K562 (cell line): ENCODE results near the gene ID1. TPM values are rescaled to one million over a fixed set of nuclear protein-coding genes. Genes with fewer than 3 reads are reported as not detected.
A peak's percentile ranks its signal among the peaks of the same experiment; 100 is the strongest.

Experiments
- FOSL1 ChIP-seq: fragments of 200-800 bp; sonication (Bioruptor generic); conservative IDR thresholded peaks from 2 replicates; pipeline ENCODE4 v1.6.1; 2016; ENCODE audit warnings: missing genetic modification characterization, missing compliant biosample characterization
- GATAD2A ChIP-seq: fragments of 450-650 bp; IDR thresholded peaks from 2 replicates; pipeline ENCODE4 v1.6.1; 2017
- HNRNPH1 ChIP-seq: fragments of 200-400 bp; formaldehyde crosslinking; optimal IDR thresholded peaks from 2 replicates; pipeline ENCODE3; 2017; ENCODE audit warnings: low read depth, mild to moderate bottlenecking, low read length, moderate library complexity
- JUNB ChIP-seq: fragments of 450-650 bp; formaldehyde crosslinking; conservative IDR thresholded peaks from 2 replicates; pipeline ENCODE4 v1.4.0; 2020; ENCODE audit warnings: mild to moderate bottlenecking
- KLF13 ChIP-seq: fragments of 450-650 bp; IDR thresholded peaks from 2 replicates; pipeline ENCODE4 v1.6.1; 2016; ENCODE audit warnings: missing genetic modification characterization, low read depth, mild to moderate bottlenecking, missing compliant biosample characterization, moderate library complexity, borderline replicate concordance
- TEAD1 ChIP-seq, 2 experiments: fragments of 450-650 bp in 1 of 2; sonication (generic) in 1 of 2; formaldehyde crosslinking; IDR thresholded peaks; 2 replicates each; pipeline versions ENCODE4 v1.4.0 to v1.8.0; 2020 to 2022; ENCODE audit warnings: mild to moderate bottlenecking in 2 of 2, missing genetic modification reagents in 1 of 2
- ZNF311 ChIP-seq: fragments of 250-450 bp; sonication (Bioruptor Pico); IDR thresholded peaks from 2 replicates; pipeline ENCODE4 v1.4.0; 2020; ENCODE audit warnings: mild to moderate bottlenecking, moderate library complexity
- ZNF644 ChIP-seq: fragments of 200-800 bp; sonication (Bioruptor generic); IDR thresholded peaks from 2 replicates; pipeline ENCODE4 v1.6.1; 2016; ENCODE audit warnings: low read depth, missing genetic modification characterization, missing compliant biosample characterization
- ZNF77 ChIP-seq: fragments of 250-450 bp; sonication (Bioruptor Pico); IDR thresholded peaks from 2 replicates; pipeline ENCODE4 v1.5.0; 2020
- ZSCAN32 ChIP-seq: fragments of 450-650 bp; formaldehyde crosslinking; IDR thresholded peaks from 2 replicates; pipeline ENCODE4 v1.4.0; 2020; ENCODE audit warnings: mild to moderate bottlenecking, moderate library complexity
- polyA plus RNA-seq, 8 experiments: library from polyadenylated mRNA; depleted of rRNA in 4 of 8; stranded (reverse) in 5 of 8; unstranded in 3 of 8; fragments of >200 nt; fragmentation: Nextera tagmentation in 2 of 8; fragmentation: Illumina TruSeq in 1 of 8; extraction: Ambion mirVana in 2 of 8; extraction: Trizol in 1 of 8; gene quantifications; 2 replicates each; pipeline versions ENCODE4 v1.2.1 to v1.2.3, GENCODE V29; 2011 to 2014; ENCODE audit warnings: inconsistent platforms in 1 of 8, missing spikeins in 1 of 8
- total RNA-seq, 7 experiments: library from RNA; depleted of rRNA in 6 of 7; stranded (reverse); fragments of >200 nt in 6 of 7; fragmentation: Illumina TruSeq in 2 of 7; extraction: Trizol in 2 of 7; gene quantifications; 2 replicates each; pipeline versions ENCODE4 v1.2.1 to v1.2.3, GENCODE V29; 2011 to 2021; ENCODE audit warnings: low replicate concordance in 1 of 7
- TF ChIP-seq, protein P1 (sequence below), 2 experiments: fragments of 450-650 bp in 1 of 2; IDR thresholded peaks; 2 replicates each; pipeline ENCODE4 v1.6.1; 2011 to 2017; ENCODE audit warnings: low read depth in 2 of 2, antibody characterized with exemption in 1 of 2, borderline replicate concordance in 1 of 2, low read length in 1 of 2, mild to moderate bottlenecking in 1 of 2, mixed read lengths in 1 of 2; ENCODE audit not compliant: control insufficient read depth in 1 of 2
- TF ChIP-seq, protein P2 (sequence below): fragments of 450-650 bp; IDR thresholded peaks from 2 replicates; pipeline ENCODE4 v1.6.1; 2016; ENCODE audit warnings: mild to moderate bottlenecking, moderate library complexity

ID1 gene
- total and polyA plus RNA-seq, 9 of the 15 experiments (the other 6 are each of a cell fraction or from before 2014, with no cell fraction given), result 1.4 to 358 (median 65.0) TPM

DNA sequence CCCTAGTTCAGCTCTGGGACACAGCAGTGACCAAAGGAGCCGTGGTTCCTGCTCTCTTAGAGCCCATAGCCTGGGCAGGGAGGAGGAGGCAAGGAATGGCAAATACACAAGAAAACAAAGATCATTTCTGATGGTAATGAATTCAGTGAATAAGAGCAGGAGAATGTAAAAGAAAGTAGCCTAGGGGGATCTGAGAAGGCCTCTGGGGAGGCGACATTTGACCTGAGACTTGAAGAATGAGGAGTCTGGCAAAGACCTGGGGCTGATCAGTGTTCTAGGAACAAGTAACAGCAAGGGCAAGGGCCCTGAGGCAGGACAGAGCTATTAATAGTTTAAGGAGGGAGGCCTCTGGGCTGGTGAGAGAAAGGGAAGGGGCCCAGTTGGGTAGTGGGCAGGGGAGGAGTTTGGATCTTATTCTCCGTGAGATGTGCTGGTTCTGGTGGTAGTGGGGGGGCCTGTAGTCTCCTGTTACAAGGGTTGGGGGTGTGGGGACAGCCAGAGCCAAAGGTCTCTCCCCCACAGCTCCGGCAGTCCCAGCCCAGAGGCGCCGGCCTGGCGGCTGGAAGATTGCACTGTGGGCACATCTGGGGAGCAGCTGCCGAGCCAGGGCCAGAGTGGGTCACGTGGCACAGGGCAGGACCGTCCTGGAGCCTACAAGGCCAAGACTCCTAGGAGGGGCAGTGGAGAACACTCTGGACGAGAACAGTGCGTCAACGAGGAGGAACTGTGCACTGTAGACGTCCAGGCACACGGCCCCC lies 9.3 kb upstream of the ID1 start (continued):
- TF ChIP-seq, protein P1, sequence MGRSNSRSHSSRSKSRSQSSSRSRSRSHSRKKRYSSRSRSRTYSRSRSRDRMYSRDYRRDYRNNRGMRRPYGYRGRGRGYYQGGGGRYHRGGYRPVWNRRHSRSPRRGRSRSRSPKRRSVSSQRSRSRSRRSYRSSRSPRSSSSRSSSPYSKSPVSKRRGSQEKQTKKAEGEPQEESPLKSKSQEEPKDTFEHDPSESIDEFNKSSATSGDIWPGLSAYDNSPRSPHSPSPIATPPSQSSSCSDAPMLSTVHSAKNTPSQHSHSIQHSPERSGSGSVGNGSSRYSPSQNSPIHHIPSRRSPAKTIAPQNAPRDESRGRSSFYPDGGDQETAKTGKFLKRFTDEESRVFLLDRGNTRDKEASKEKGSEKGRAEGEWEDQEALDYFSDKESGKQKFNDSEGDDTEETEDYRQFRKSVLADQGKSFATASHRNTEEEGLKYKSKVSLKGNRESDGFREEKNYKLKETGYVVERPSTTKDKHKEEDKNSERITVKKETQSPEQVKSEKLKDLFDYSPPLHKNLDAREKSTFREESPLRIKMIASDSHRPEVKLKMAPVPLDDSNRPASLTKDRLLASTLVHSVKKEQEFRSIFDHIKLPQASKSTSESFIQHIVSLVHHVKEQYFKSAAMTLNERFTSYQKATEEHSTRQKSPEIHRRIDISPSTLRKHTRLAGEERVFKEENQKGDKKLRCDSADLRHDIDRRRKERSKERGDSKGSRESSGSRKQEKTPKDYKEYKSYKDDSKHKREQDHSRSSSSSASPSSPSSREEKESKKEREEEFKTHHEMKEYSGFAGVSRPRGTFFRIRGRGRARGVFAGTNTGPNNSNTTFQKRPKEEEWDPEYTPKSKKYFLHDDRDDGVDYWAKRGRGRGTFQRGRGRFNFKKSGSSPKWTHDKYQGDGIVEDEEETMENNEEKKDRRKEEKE (IDR thresholded peaks at IDR 0.05; ENCODE audit: borderline replicate concordance in 1 of 2, control insufficient read depth in 1 of 2, low read depth in 2 of 2, low read length in 1 of 2), result no peak
- TF ChIP-seq TEAD1 (CRISPR knock-in tag; IDR thresholded peaks at IDR 0.05), result no peak
- no peak for TF ChIP-seq HNRNPH1
- TF ChIP-seq JUNB, result no peak
- no peak for TF ChIP-seq ZNF77 (CRISPR knock-in tag)
- TF ChIP-seq FOSL1, result no peak
- TF ChIP-seq ZNF644, result no peak
- TF ChIP-seq GATAD2A, result 0 out of 2 replicates have a peak, but pooled peaks have one; percentile 50
- no peak for TF ChIP-seq ZSCAN32 (CRISPR knock-in tag)
- TF ChIP-seq ZNF311 (CRISPR knock-in tag), result no peak
- TF ChIP-seq, protein P2, sequence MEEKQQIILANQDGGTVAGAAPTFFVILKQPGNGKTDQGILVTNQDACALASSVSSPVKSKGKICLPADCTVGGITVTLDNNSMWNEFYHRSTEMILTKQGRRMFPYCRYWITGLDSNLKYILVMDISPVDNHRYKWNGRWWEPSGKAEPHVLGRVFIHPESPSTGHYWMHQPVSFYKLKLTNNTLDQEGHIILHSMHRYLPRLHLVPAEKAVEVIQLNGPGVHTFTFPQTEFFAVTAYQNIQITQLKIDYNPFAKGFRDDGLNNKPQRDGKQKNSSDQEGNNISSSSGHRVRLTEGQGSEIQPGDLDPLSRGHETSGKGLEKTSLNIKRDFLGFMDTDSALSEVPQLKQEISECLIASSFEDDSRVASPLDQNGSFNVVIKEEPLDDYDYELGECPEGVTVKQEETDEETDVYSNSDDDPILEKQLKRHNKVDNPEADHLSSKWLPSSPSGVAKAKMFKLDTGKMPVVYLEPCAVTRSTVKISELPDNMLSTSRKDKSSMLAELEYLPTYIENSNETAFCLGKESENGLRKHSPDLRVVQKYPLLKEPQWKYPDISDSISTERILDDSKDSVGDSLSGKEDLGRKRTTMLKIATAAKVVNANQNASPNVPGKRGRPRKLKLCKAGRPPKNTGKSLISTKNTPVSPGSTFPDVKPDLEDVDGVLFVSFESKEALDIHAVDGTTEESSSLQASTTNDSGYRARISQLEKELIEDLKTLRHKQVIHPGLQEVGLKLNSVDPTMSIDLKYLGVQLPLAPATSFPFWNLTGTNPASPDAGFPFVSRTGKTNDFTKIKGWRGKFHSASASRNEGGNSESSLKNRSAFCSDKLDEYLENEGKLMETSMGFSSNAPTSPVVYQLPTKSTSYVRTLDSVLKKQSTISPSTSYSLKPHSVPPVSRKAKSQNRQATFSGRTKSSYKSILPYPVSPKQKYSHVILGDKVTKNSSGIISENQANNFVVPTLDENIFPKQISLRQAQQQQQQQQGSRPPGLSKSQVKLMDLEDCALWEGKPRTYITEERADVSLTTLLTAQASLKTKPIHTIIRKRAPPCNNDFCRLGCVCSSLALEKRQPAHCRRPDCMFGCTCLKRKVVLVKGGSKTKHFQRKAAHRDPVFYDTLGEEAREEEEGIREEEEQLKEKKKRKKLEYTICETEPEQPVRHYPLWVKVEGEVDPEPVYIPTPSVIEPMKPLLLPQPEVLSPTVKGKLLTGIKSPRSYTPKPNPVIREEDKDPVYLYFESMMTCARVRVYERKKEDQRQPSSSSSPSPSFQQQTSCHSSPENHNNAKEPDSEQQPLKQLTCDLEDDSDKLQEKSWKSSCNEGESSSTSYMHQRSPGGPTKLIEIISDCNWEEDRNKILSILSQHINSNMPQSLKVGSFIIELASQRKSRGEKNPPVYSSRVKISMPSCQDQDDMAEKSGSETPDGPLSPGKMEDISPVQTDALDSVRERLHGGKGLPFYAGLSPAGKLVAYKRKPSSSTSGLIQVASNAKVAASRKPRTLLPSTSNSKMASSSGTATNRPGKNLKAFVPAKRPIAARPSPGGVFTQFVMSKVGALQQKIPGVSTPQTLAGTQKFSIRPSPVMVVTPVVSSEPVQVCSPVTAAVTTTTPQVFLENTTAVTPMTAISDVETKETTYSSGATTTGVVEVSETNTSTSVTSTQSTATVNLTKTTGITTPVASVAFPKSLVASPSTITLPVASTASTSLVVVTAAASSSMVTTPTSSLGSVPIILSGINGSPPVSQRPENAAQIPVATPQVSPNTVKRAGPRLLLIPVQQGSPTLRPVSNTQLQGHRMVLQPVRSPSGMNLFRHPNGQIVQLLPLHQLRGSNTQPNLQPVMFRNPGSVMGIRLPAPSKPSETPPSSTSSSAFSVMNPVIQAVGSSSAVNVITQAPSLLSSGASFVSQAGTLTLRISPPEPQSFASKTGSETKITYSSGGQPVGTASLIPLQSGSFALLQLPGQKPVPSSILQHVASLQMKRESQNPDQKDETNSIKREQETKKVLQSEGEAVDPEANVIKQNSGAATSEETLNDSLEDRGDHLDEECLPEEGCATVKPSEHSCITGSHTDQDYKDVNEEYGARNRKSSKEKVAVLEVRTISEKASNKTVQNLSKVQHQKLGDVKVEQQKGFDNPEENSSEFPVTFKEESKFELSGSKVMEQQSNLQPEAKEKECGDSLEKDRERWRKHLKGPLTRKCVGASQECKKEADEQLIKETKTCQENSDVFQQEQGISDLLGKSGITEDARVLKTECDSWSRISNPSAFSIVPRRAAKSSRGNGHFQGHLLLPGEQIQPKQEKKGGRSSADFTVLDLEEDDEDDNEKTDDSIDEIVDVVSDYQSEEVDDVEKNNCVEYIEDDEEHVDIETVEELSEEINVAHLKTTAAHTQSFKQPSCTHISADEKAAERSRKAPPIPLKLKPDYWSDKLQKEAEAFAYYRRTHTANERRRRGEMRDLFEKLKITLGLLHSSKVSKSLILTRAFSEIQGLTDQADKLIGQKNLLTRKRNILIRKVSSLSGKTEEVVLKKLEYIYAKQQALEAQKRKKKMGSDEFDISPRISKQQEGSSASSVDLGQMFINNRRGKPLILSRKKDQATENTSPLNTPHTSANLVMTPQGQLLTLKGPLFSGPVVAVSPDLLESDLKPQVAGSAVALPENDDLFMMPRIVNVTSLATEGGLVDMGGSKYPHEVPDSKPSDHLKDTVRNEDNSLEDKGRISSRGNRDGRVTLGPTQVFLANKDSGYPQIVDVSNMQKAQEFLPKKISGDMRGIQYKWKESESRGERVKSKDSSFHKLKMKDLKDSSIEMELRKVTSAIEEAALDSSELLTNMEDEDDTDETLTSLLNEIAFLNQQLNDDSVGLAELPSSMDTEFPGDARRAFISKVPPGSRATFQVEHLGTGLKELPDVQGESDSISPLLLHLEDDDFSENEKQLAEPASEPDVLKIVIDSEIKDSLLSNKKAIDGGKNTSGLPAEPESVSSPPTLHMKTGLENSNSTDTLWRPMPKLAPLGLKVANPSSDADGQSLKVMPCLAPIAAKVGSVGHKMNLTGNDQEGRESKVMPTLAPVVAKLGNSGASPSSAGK, result no peak
- no peak for TF ChIP-seq KLF13 (tag)
